Liver (tissue), 3 donors: ENCODE measurements around the gene IFNG-AS1.

ENCODE experiments used
- EGR1 ChIP-seq, 2 donors: IDR thresholded peaks; 2 replicates each; pipeline ENCODE4 v1.6.1; 2016 to 2018; ENCODE audit warnings: antibody characterized with exemption in 2 of 2, low read depth in 2 of 2
- NR2F2 ChIP-seq: IDR thresholded peaks from 2 replicates; pipeline ENCODE4 v1.6.1; 2016; ENCODE audit warnings: antibody characterized with exemption
- TF ChIP-seq, protein P1 (sequence below): fragments of 150-350 bp; IDR thresholded peaks from 2 replicates; pipeline ENCODE4 v1.5.1; 2017; ENCODE audit warnings: improper control_type of control experiment, low read depth, low read length; ENCODE audit not compliant: missing input control
- donor health status: healthy.
- donor health status: healthy.

DNA sequence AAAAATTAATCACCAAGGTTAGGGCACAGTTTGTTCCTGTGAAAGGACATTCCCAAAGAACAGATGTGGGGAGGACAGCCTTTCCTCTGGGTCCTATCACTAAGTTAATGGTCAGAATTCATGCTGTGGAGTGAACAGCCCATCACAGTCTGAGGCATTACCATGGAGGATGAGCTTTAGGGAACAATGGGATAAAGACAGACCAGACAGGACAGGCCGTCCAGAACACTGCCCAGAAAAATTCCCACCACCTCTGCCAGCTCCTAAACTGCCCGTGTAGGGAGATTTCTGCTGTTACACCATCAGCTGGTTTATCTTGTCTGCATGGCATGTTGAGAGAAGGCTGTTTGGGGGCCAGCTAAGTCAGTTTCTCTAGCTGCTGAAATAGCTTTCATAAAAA lies 49.6 kb upstream of the IFNG-AS1 start:
- TF ChIP-seq, protein P1, sequence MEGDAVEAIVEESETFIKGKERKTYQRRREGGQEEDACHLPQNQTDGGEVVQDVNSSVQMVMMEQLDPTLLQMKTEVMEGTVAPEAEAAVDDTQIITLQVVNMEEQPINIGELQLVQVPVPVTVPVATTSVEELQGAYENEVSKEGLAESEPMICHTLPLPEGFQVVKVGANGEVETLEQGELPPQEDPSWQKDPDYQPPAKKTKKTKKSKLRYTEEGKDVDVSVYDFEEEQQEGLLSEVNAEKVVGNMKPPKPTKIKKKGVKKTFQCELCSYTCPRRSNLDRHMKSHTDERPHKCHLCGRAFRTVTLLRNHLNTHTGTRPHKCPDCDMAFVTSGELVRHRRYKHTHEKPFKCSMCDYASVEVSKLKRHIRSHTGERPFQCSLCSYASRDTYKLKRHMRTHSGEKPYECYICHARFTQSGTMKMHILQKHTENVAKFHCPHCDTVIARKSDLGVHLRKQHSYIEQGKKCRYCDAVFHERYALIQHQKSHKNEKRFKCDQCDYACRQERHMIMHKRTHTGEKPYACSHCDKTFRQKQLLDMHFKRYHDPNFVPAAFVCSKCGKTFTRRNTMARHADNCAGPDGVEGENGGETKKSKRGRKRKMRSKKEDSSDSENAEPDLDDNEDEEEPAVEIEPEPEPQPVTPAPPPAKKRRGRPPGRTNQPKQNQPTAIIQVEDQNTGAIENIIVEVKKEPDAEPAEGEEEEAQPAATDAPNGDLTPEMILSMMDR: no peak
- TF ChIP-seq EGR1 (IDR thresholded peaks at IDR 0.05; ENCODE audit: low read depth in 2 of 2) (no peak), NR2F2 (no peak)
